T-cell (primary cell): ENCODE data around the gene NDC1. TPM values are rescaled to one million over a fixed set of nuclear protein-coding genes. Genes with fewer than 3 reads are reported as not detected.

Experiments
- ATAC-seq, 4 experiments: fragments of 200-7000 bp in 3 of 4; fragments of 150-1000 bp in 1 of 4; cut with Tn5 transposase; replicated peaks in 1 of 4; 1 replicate in 3 of 4; 2 replicates in 1 of 4; pipeline ENCODE4 v1.10.0; 2021; ENCODE audit warnings: moderate library complexity in 3 of 4, mild to moderate bottlenecking in 2 of 4, moderate number of reproducible peaks in 1 of 4
- CTCF ChIA-PET, 2 donors: fragments of 300-600 bp; sonication (Branson Sonifier 250); formaldehyde crosslinking; loops; one replicate each; lab custom pipeline; 2022; ENCODE audit warnings: antibody characterized with exemption in 2 of 2; lab: Charles Lee
- POLR2A ChIA-PET, 2 donors: fragments of 300-600 bp; sonication (Branson Sonifier 250); formaldehyde crosslinking; loops; one replicate each; lab custom pipeline; 2022; ENCODE audit warnings: antibody characterized with exemption in 2 of 2; lab: Charles Lee
- DNase-seq, 35 experiments: peaks; one replicate each; pipeline versions ENCODE4 v3.0.0 to v3.0.0-alpha.2; 2013 to 2023
- H3K27ac ChIP-seq: one replicate; pipeline ENCODE4 v1.5.1; 2013; ENCODE audit warnings: low read length
- H3K27me3 ChIP-seq, 2 experiments: replicated peaks in 1 of 2; 1 replicate in 1 of 2; 2 replicates in 1 of 2; pipeline versions ENCODE4 v1.6.1 to v1.7.0; 2013; ENCODE audit warnings: low read length in 1 of 2, mixed read lengths in 1 of 2; ENCODE audit not compliant: control insufficient read depth in 2 of 2, insufficient read depth in 2 of 2; ENCODE audit errors: extremely low read depth in 1 of 2
- H3K36me3 ChIP-seq, 2 donors: 1 replicate in 1 of 2; 2 replicates in 1 of 2; pipeline versions ENCODE4 v1.6.1 to v1.7.0; 2013; ENCODE audit warnings: low read length in 1 of 2; ENCODE audit not compliant: control insufficient read depth in 2 of 2, insufficient read depth in 1 of 2; ENCODE audit errors: extremely low read depth in 1 of 2
- H3K4me1 ChIP-seq, 2 experiments: 1 replicate in 1 of 2; 2 replicates in 1 of 2; pipeline versions ENCODE4 v1.6.1 to v1.7.0; 2013; ENCODE audit warnings: low read length in 2 of 2, mixed read lengths in 1 of 2; ENCODE audit not compliant: insufficient read depth in 2 of 2, control insufficient read depth in 1 of 2; ENCODE audit errors: extremely low read depth in 1 of 2
- H3K4me3 ChIP-seq, 2 donors: 1 replicate in 1 of 2; 2 replicates in 1 of 2; pipeline versions ENCODE4 v1.5.1 to v1.7.0; 2013; ENCODE audit warnings: mild to moderate bottlenecking in 2 of 2, low read length in 1 of 2, moderate library complexity in 1 of 2; ENCODE audit not compliant: control insufficient read depth in 1 of 2; ENCODE audit errors: extremely low read depth in 1 of 2
- H3K9me3 ChIP-seq: 2 replicates; pipeline ENCODE4 v1.7.0; 2013
- H3K27ac Mint-ChIP-seq, 2 donors: one replicate each; pipeline ENCODE4 v1.8.0; 2020 to 2021; ENCODE audit warnings: mild to moderate bottlenecking in 2 of 2, mixed read lengths in 2 of 2
- H3K27me3 Mint-ChIP-seq, 2 donors: one replicate each; pipeline ENCODE4 v1.8.0; 2021 to 2022; ENCODE audit warnings: mixed read lengths in 2 of 2
- H3K36me3 Mint-ChIP-seq: one replicate; pipeline ENCODE4 v1.8.0; 2021; ENCODE audit warnings: mixed read lengths
- H3K4me1 Mint-ChIP-seq, 3 donors: one replicate each; pipeline ENCODE4 v1.8.0; 2020 to 2022; ENCODE audit warnings: mixed read lengths in 3 of 3, mild to moderate bottlenecking in 1 of 3
- H3K4me3 Mint-ChIP-seq, 3 donors: one replicate each; pipeline ENCODE4 v1.8.0; 2020 to 2022; ENCODE audit warnings: mild to moderate bottlenecking in 3 of 3, mixed read lengths in 3 of 3, moderate library complexity in 3 of 3
- H3K9me3 Mint-ChIP-seq, 3 donors: one replicate each; pipeline ENCODE4 v1.8.0; 2020 to 2022; ENCODE audit warnings: mixed read lengths in 3 of 3
- WGBS: methylation state at CpG from one replicate; pipeline ENCODE4 v1.1.5; 2013; ENCODE audit warnings: missing lambda C conversion rate; ENCODE audit not compliant: insufficient coverage; 5-methylcytosine and 5-hydroxymethylcytosine counted together
- total RNA-seq, 35 experiments: library from RNA in 6 of 35; stranded (reverse) in 6 of 35; fragments of 120-200 nt in 1 of 35; gene quantifications; one replicate each; pipeline versions ENCODE4 v1.2.1 to v1.2.4 and lab custom pipeline; 2013 to 2026

The NDC1 gene
- total RNA-seq, 5 donors from 2014 or later (not counting 1 experiment from before 2014, with no cell fraction given), result 5.6 to 13.3 (median 12.2) TPM

- ATAC-seq, result no peak
- ChIA-PET POLR2A (interaction anchor here in 1 of 2 donors (0.6 kb wide), 1 partner anchor 116 kb away, joined by 3 read pairs; no protein-coding TSS in a partner anchor), CTCF (interaction anchor here in 1 of 2 donors (0.8 kb wide), 1 partner anchor 42 kb away, joined by 3 read pairs; no protein-coding TSS in a partner anchor)
- Histone ChIP-seq H3K27me3 (no peaks in the 10 kb centered on the region), H3K4me3 (no peak overlapping the region), H3K36me3 (peaks cover 0 to 27% of the 10 kb centered on the region in 2 donors), H3K27ac (no peak overlapping the region), H3K9me3 (no peaks in the 10 kb centered on the region), H3K4me1 (no peaks in the 10 kb centered on the region)
- Mint-ChIP-seq H3K27me3 (no peaks in the 10 kb centered on the region), H3K9me3 (no peaks in the 10 kb centered on the region), H3K27ac (no peak overlapping the region), H3K4me3 (no peak overlapping the region), H3K36me3 (peaks cover 65% of the 10 kb centered on the region), H3K4me1 (peaks cover 0 to 11% (median 2%) of the 10 kb centered on the region in 3 donors)
- WGBS, result 80% methylated on average over 1 of the region's 5 CpGs
- DNase-seq, result no peak
These were observed 28.1 kb downstream of the NDC1 start for GRCh38 chr1:53810007-53810406.

DNA sequence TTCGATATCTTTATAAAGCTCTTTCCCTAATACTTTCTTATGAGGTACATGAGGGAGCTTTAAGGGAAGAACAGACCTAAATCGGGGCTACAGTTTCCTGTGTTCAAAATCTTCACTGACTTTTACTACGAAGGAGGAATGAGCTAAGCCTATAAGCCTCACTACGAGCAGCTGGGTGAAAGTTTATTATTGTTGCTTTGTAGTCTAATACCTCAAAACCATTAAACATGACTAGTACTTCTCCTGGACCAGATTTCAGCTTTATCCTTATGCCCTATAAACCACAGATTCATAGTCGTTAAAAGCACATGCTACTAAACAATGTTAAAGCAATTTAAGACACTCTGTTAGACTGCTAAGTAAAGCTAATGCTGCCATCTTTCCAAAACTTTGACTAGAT lies 30.2 kb downstream of the NDC1 start:
- H3K36me3 Mint-ChIP-seq, result peaks cover 56% of the 10 kb centered on the region
- H3K4me1 Mint-ChIP-seq, result peaks cover 0 to 11% (median 0%) of the 10 kb centered on the region in 3 donors
- H3K27me3 ChIP-seq, result no peaks in the 10 kb centered on the region
- ChIA-PET POLR2A (no interaction called here), CTCF (no interaction called here)
- ATAC-seq, result no peak
- H3K27ac Mint-ChIP-seq, result no peak overlapping the region
- no peak for DNase-seq
- no peaks in the 10 kb centered on the region for H3K4me1 ChIP-seq
- H3K36me3 ChIP-seq, result peaks cover 0 to 41% of the 10 kb centered on the region in 2 donors
- H3K4me3 ChIP-seq, result no peak overlapping the region
- no peaks in the 10 kb centered on the region for H3K27me3 Mint-ChIP-seq
- no peaks in the 10 kb centered on the region for H3K9me3 ChIP-seq
- no CpG with 5 or more reads among the region's 5 CpGs for WGBS
- no peak overlapping the region for H3K4me3 Mint-ChIP-seq
- H3K27ac ChIP-seq, result no peak overlapping the region
- H3K9me3 Mint-ChIP-seq, result no peaks in the 10 kb centered on the region

DNA sequence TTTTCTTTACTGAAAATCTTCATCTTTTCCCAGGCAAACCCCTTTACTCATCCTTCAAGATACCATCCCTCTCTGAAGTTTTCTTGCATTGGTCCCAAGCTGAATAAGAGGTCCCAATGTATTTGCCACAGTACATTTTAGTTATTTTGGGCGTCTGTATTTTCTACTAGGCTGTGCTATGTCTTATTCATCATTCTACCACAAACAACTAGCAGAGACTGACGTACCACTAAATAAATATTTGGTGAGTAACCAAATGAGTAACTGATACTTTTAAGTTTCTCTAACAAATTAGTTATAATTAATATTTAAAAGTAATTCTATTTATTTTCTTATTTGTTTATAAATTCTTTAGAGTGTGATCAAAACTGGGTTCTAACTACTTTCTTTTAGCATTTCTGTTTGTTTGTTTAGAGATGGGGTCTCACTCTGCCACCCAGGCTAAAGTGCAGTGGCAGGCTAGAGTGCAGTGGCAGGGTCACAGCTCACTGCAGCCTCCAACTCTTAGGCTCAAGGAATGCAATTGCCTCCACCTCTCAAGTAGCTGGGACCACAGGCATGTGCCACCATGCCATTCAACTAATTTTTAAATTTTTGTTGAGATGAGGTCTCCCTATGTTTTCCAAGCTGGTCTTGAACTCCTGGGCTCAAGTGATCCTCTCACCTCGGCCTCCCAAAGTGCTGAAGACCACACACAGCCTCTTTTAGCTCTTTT lies 33.1 kb downstream of the NDC1 start:
- H3K4me3 Mint-ChIP-seq, result no peak overlapping the region
- H3K36me3 Mint-ChIP-seq, result peaks cover 47% of the 10 kb centered on the region
- DNase-seq (no peak), ATAC-seq (no peak)
- Histone ChIP-seq H3K4me3 (no peak overlapping the region), H3K27me3 (no peaks in the 10 kb centered on the region), H3K9me3 (no peaks in the 10 kb centered on the region), H3K27ac (no peak overlapping the region), H3K4me1 (no peaks in the 10 kb centered on the region), H3K36me3 (peaks cover 3 to 60% of the 10 kb centered on the region in 2 donors)
- WGBS, result no CpG with 5 or more reads among the region's 3 CpGs
- CTCF ChIA-PET, result no interaction called here
- H3K27ac Mint-ChIP-seq, result no peak overlapping the region
- H3K27me3 Mint-ChIP-seq, result no peaks in the 10 kb centered on the region
- no peaks in the 10 kb centered on the region for H3K9me3 Mint-ChIP-seq
- no peaks in the 10 kb centered on the region for H3K4me1 Mint-ChIP-seq
- POLR2A ChIA-PET, result no interaction called here

DNA sequence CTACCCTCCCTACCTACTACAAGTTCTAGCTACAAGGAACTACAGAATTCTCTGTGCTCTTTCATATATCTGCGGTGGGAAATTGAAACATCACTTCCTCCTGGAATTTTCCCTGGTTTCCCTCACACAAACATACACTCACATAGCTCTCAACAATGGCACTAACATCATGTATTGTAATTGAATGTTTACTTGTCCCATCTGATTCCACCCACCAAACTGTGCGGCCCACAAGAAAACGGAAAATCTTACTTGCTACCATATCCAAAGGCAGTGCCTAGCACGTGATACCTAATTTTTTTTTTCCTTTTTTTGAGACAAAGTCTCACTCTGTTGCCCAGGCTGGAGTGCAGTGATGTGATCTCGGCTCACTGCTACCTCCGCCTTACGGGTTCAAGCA lies 33.9 kb downstream of the NDC1 start:
- DNase-seq, result no peak
- no peak for ATAC-seq
- Histone ChIP-seq H3K27me3 (no peaks in the 10 kb centered on the region), H3K4me3 (no peak overlapping the region), H3K4me1 (no peaks in the 10 kb centered on the region), H3K36me3 (peaks cover 6 to 64% of the 10 kb centered on the region in 2 donors), H3K27ac (no peak overlapping the region), H3K9me3 (no peaks in the 10 kb centered on the region)
- Mint-ChIP-seq H3K36me3 (peaks cover 50% of the 10 kb centered on the region), H3K9me3 (no peaks in the 10 kb centered on the region), H3K4me1 (no peaks in the 10 kb centered on the region), H3K4me3 (no peak overlapping the region), H3K27me3 (no peaks in the 10 kb centered on the region), H3K27ac (no peak overlapping the region)
- ChIA-PET CTCF (no interaction called here), POLR2A (no interaction called here)
- no CpG with 5 or more reads among the region's 7 CpGs for WGBS

GRCh38 chr1:53800621-53801020 lies 37.5 kb downstream of the NDC1 start:
- H3K4me1 ChIP-seq, result no peaks in the 10 kb centered on the region
- H3K27ac ChIP-seq, result no peak overlapping the region
- ATAC-seq (no peak), DNase-seq (no peak)
- no peaks in the 10 kb centered on the region for H3K9me3 ChIP-seq
- no peaks in the 10 kb centered on the region for H3K9me3 Mint-ChIP-seq
- no peak overlapping the region for H3K27ac Mint-ChIP-seq
- no CpG with 5 or more reads among the region's 1 CpG for WGBS
- no peak overlapping the region for H3K4me3 Mint-ChIP-seq
- ChIA-PET POLR2A (interaction anchor here (0.6 kb wide), 2 partner anchors 26 to 74 kb away, joined by 3 to 11 read pairs; no protein-coding TSS in a partner anchor), CTCF (interaction anchor here in 1 of 2 donors (0.5 to 0.7 kb wide), 2 partner anchors 11 to 581 kb away, joined by 5 to 10 read pairs; no protein-coding TSS in a partner anchor)
- H3K36me3 ChIP-seq, result peaks cover 6 to 63% of the 10 kb centered on the region in 2 donors
- no peaks in the 10 kb centered on the region for H3K4me1 Mint-ChIP-seq
- no peaks in the 10 kb centered on the region for H3K27me3 Mint-ChIP-seq
- no peak overlapping the region for H3K4me3 ChIP-seq
- peaks cover 44% of the 10 kb centered on the region for H3K36me3 Mint-ChIP-seq
- H3K27me3 ChIP-seq, result no peaks in the 10 kb centered on the region

DNA sequence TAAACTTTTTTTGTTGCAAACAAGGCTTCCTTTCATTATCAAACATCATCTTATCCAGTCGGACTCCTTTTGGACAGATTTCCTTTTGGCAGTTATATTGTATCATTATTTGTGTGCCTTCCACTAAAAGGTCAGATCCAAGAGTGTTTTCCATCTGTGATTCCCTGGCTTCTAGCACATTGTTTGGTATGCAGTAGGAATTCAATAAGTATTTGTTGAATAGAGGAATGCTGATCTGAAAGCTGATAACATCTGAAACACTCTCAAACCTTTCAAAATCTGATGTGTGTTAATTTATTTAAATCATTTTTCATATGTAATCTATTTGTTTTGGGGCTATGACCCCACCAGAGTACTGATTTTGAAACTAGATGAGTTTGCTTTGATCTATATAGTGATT lies 39.0 kb downstream of the NDC1 start:
- Histone ChIP-seq H3K27me3 (no peaks in the 10 kb centered on the region), H3K27ac (no peak overlapping the region), H3K4me1 (no peaks in the 10 kb centered on the region), H3K9me3 (no peaks in the 10 kb centered on the region), H3K4me3 (no peak overlapping the region), H3K36me3 (peaks cover 6 to 58% of the 10 kb centered on the region in 2 donors)
- Mint-ChIP-seq H3K36me3 (peaks cover 51% of the 10 kb centered on the region), H3K27ac (no peak overlapping the region), H3K4me1 (no peaks in the 10 kb centered on the region), H3K27me3 (no peaks in the 10 kb centered on the region), H3K9me3 (no peaks in the 10 kb centered on the region), H3K4me3 (no peak overlapping the region)
- ATAC-seq, result no peak
- CTCF ChIA-PET, result no interaction called here
- no peak for DNase-seq
- POLR2A ChIA-PET, result no interaction called here
- no CpG with 5 or more reads among the region's 1 CpG for WGBS
